ENCODE results near the gene MAPKAPK5.

Gene MAPKAPK5

GRCh38 chr12:111881716-111882115, 39.7 kb downstream of the MAPKAPK5 start:
- Histone ChIP-seq H3K36me3 (ENCODE audit: insufficient read depth, low read length) (peaks cover 33% of the 10 kb centered on the region), H3K9me3 (ENCODE audit: control insufficient read depth, insufficient read depth, low read length) (no peaks in the 10 kb centered on the region), H3K4me1 (ENCODE audit: insufficient read depth, low read length) (no peaks in the 10 kb centered on the region), H3K9ac (ENCODE audit: low read depth, low read length) (no peak overlapping the region)

- Histone ChIP-seq H3K9me3 (ENCODE audit: control insufficient read depth, insufficient read depth, low read length) (no peaks in the 10 kb centered on the region), H3K4me1 (ENCODE audit: insufficient read depth, low read length) (no peaks in the 10 kb centered on the region), H3K36me3 (ENCODE audit: insufficient read depth, low read length) (peaks cover 44% of the 10 kb centered on the region), H3K9ac (ENCODE audit: low read depth, low read length) (no peak overlapping the region)
These were observed 44.9 kb downstream of the MAPKAPK5 start for GRCh38 chr12:111886662-111887545.

- Histone ChIP-seq H3K36me3 (ENCODE audit: insufficient read depth, low read length) (peaks cover 41% of the 10 kb centered on the region), H3K9ac (ENCODE audit: low read depth, low read length) (no peak overlapping the region), H3K9me3 (ENCODE audit: control insufficient read depth, insufficient read depth, low read length) (no peaks in the 10 kb centered on the region), H3K4me1 (ENCODE audit: insufficient read depth, low read length) (no peaks in the 10 kb centered on the region)
These were observed 46.1 kb downstream of the MAPKAPK5 start for GRCh38 chr12:111887926-111888745.

- H3K9ac ChIP-seq (ENCODE audit: low read depth, low read length): no peak overlapping the region
- H3K4me1 ChIP-seq (ENCODE audit: insufficient read depth, low read length): no peaks in the 10 kb centered on the region
- no peaks in the 10 kb centered on the region for H3K9me3 ChIP-seq (ENCODE audit: control insufficient read depth, insufficient read depth, low read length)
- H3K36me3 ChIP-seq (ENCODE audit: insufficient read depth, low read length): peaks cover 34% of the 10 kb centered on the region
These were observed 51.3 kb downstream of the MAPKAPK5 start for GRCh38 chr12:111893287-111893686.

GRCh38 chr12:111894556-111894955, 52.5 kb downstream of the MAPKAPK5 start:
- Histone ChIP-seq H3K36me3 (ENCODE audit: insufficient read depth, low read length) (peaks cover 27% of the 10 kb centered on the region), H3K9me3 (ENCODE audit: control insufficient read depth, insufficient read depth, low read length) (no peaks in the 10 kb centered on the region), H3K9ac (ENCODE audit: low read depth, low read length) (no peak overlapping the region), H3K4me1 (ENCODE audit: insufficient read depth, low read length) (no peaks in the 10 kb centered on the region)

- no peaks in the 10 kb centered on the region for H3K4me1 ChIP-seq (ENCODE audit: insufficient read depth, low read length)
- peaks cover 9% of the 10 kb centered on the region for H3K36me3 ChIP-seq (ENCODE audit: insufficient read depth, low read length)
These were observed 59.2 kb downstream of the MAPKAPK5 start for GRCh38 chr12:111901182-111901581.

GRCh38 chr12:111904446-111904975, 62.5 kb downstream of the MAPKAPK5 start:
- H3K9me3 ChIP-seq (ENCODE audit: control insufficient read depth, insufficient read depth, low read length): no peaks in the 10 kb centered on the region; the same call in 1 of the 2 replicates
- no peak overlapping the region for H3K9ac ChIP-seq (ENCODE audit: low read depth, low read length)
- H3K36me3 ChIP-seq (ENCODE audit: insufficient read depth, low read length): peaks cover 5% of the 10 kb centered on the region; the same call in 1 of the 2 replicates
- no peaks in the 10 kb centered on the region for H3K4me1 ChIP-seq (ENCODE audit: insufficient read depth, low read length)

More at GRCh38 chr12:111901182-111901581, 59.2 kb downstream of the MAPKAPK5 start:
- Histone ChIP-seq H3K9ac (ENCODE audit: low read depth, low read length) (no peak overlapping the region), H3K9me3 (ENCODE audit: control insufficient read depth, insufficient read depth, low read length) (no peaks in the 10 kb centered on the region)

GRCh38 chr12:111905502-111905901, 63.5 kb downstream of the MAPKAPK5 start:
- no peak overlapping the region for H3K9ac ChIP-seq (ENCODE audit: low read depth, low read length)
- no peaks in the 10 kb centered on the region for H3K4me1 ChIP-seq (ENCODE audit: insufficient read depth, low read length)
- H3K9me3 ChIP-seq (ENCODE audit: control insufficient read depth, insufficient read depth, low read length): no peaks in the 10 kb centered on the region; the same call in 1 of the 2 replicates
- no peaks in the 10 kb centered on the region; the same call in 1 of the 2 replicates for H3K36me3 ChIP-seq (ENCODE audit: insufficient read depth, low read length)

- Histone ChIP-seq H3K4me1 (ENCODE audit: insufficient read depth, low read length) (no peaks in the 10 kb centered on the region), H3K9ac (ENCODE audit: low read depth, low read length) (no peak overlapping the region), H3K9me3 (ENCODE audit: control insufficient read depth, insufficient read depth, low read length) (no peaks in the 10 kb centered on the region; the same call in 1 of the 2 replicates), H3K36me3 (ENCODE audit: insufficient read depth, low read length) (no peaks in the 10 kb centered on the region; the same call in 1 of the 2 replicates)
These were observed 65.7 kb downstream of the MAPKAPK5 start for GRCh38 chr12:111907740-111908139.

- no peaks in the 10 kb centered on the region for H3K9me3 ChIP-seq (ENCODE audit: control insufficient read depth, insufficient read depth, low read length)
- no peaks in the 10 kb centered on the region; the same call in 1 of the 2 replicates for H3K36me3 ChIP-seq (ENCODE audit: insufficient read depth, low read length)
- H3K9ac ChIP-seq (ENCODE audit: low read depth, low read length): no peak overlapping the region
- H3K4me1 ChIP-seq (ENCODE audit: insufficient read depth, low read length): no peaks in the 10 kb centered on the region
These were observed 83.1 kb downstream of the MAPKAPK5 start for GRCh38 chr12:111925171-111925570.

- Histone ChIP-seq H3K4me1 (ENCODE audit: insufficient read depth, low read length) (no peaks in the 10 kb centered on the region), H3K9me3 (ENCODE audit: control insufficient read depth, insufficient read depth, low read length) (no peaks in the 10 kb centered on the region), H3K9ac (ENCODE audit: low read depth, low read length) (no peak overlapping the region), H3K36me3 (ENCODE audit: insufficient read depth, low read length) (no peaks in the 10 kb centered on the region; the same call in 1 of the 2 replicates)
These were observed 84.6 kb downstream of the MAPKAPK5 start for GRCh38 chr12:111926631-111927030.

GRCh38 chr12:111927346-111927745, 85.3 kb downstream of the MAPKAPK5 start:
- no peaks in the 10 kb centered on the region; the same call in 1 of the 2 replicates for H3K36me3 ChIP-seq (ENCODE audit: insufficient read depth, low read length)
- H3K9ac ChIP-seq (ENCODE audit: low read depth, low read length): no peak overlapping the region
- no peaks in the 10 kb centered on the region for H3K4me1 ChIP-seq (ENCODE audit: insufficient read depth, low read length)
- H3K9me3 ChIP-seq (ENCODE audit: control insufficient read depth, insufficient read depth, low read length): no peaks in the 10 kb centered on the region

- H3K4me1 ChIP-seq (ENCODE audit: insufficient read depth, low read length): no peaks in the 10 kb centered on the region
- no peak overlapping the region for H3K9ac ChIP-seq (ENCODE audit: low read depth, low read length)
- no peaks in the 10 kb centered on the region; the same call in 1 of the 2 replicates for H3K36me3 ChIP-seq (ENCODE audit: insufficient read depth, low read length)
- no peaks in the 10 kb centered on the region for H3K9me3 ChIP-seq (ENCODE audit: control insufficient read depth, insufficient read depth, low read length)
These were observed 90.2 kb downstream of the MAPKAPK5 start for GRCh38 chr12:111932241-111932640.

GRCh38 chr12:111936869-111937268, 94.8 kb downstream of the MAPKAPK5 start:
- no peak overlapping the region for H3K9ac ChIP-seq (ENCODE audit: low read depth, low read length)
- H3K9me3 ChIP-seq (ENCODE audit: control insufficient read depth, insufficient read depth, low read length): no peaks in the 10 kb centered on the region
- no peaks in the 10 kb centered on the region for H3K36me3 ChIP-seq (ENCODE audit: insufficient read depth, low read length)
- H3K4me1 ChIP-seq (ENCODE audit: insufficient read depth, low read length): no peaks in the 10 kb centered on the region
